ENCODE measurements around the gene OAF. TPM values are rescaled to one million over a fixed set of nuclear protein-coding genes. Genes with fewer than 3 reads are reported as not detected.

Gene OAF
- total RNA-seq, 2 experiments from 2014 or later, result 3.1 to 3.2 TPM

DNA sequence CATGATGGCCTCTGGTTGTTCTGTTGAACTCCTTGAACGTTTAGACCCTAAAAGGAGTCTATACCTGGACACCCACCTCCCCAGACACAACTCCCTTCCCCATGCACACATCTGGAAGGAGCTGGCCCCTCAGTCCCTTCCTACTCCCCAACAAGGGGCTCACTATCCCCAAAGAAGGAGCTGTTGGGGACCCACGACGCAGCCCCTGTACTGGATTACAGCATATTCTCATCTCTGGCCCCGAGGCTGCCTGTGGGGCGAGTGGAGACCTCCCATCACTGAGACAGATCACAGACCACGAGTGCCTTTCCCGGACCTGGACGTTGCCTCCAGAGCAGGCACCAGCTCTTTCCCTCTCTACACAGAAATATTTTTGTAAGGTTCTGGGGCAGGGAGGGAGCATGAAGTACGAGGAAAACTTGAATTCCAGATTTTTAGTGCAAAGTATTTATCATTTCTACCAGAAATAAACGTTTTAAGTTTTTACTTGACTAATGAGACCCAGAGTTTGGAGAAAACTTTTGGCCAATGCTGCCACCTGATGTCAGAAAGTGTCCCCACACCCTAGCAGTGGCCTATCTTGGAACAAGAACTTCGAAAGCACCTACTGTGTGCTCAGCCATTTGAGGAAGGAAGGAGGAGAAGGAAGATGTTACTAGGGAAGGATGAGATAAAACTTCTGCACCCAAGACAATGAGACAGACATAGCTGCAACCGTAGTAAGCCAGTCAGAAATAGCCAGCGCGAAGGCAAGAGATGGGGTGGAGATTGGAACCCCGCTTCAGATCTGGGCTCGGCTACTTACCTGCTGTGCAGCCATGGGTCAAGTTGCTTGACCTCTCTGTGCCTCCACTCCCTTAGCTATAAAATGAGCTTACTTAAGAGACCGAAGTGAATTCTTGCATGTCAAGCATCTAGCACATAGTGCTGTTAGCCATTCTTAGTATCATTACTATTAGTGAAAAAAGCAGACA, 18.9 kb downstream of the OAF start:
- H3K9me3 Mint-ChIP-seq, result no peaks in the 10 kb centered on the region
- DNase-seq, result peak in 4 of 14 experiments; percentile 10 to 47 (median 30)
- H3K27me3 Mint-ChIP-seq, result peaks cover 27% of the 10 kb centered on the region
- no peak overlapping the region for H3K4me3 Mint-ChIP-seq
- Histone ChIP-seq H3K27me3 (ENCODE audit: control insufficient read depth in 1 of 2, insufficient read depth in 2 of 2, low read length in 2 of 2) (peaks cover 6 to 7% of the 10 kb centered on the region in 2 experiments), H3K9me3 (ENCODE audit: control insufficient read depth in 1 of 2, insufficient read depth in 1 of 2, low read length in 2 of 2) (no peaks in the 10 kb centered on the region), H3K27ac (ENCODE audit: low read depth in 1 of 2, low read length in 2 of 2) (no peak overlapping the region), H3K36me3 (ENCODE audit: insufficient read depth, low read length) (no peaks in the 10 kb centered on the region), H3K4me1 (ENCODE audit: insufficient read depth, low read length) (no peaks in the 10 kb centered on the region), H3K4me3 (ENCODE audit: low read length) (no peak overlapping the region)
- CTCF ChIA-PET, result no interaction called here
- intact Hi-C loops (cut with DNase I, micrococcal nuclease), result loop anchor here in 1 of 2 experiments (2.0 to 5.0 kb wide), 2 partner anchors 57 to 562 kb away; no protein-coding TSS in a partner anchor
- H3K27ac Mint-ChIP-seq, result no peak overlapping the region
- no peak for ATAC-seq (ENCODE audit: poor library complexity)
- H3K4me1 Mint-ChIP-seq (ENCODE audit: low read depth), result no peaks in the 10 kb centered on the region
- TF ChIP-seq, protein P1, sequence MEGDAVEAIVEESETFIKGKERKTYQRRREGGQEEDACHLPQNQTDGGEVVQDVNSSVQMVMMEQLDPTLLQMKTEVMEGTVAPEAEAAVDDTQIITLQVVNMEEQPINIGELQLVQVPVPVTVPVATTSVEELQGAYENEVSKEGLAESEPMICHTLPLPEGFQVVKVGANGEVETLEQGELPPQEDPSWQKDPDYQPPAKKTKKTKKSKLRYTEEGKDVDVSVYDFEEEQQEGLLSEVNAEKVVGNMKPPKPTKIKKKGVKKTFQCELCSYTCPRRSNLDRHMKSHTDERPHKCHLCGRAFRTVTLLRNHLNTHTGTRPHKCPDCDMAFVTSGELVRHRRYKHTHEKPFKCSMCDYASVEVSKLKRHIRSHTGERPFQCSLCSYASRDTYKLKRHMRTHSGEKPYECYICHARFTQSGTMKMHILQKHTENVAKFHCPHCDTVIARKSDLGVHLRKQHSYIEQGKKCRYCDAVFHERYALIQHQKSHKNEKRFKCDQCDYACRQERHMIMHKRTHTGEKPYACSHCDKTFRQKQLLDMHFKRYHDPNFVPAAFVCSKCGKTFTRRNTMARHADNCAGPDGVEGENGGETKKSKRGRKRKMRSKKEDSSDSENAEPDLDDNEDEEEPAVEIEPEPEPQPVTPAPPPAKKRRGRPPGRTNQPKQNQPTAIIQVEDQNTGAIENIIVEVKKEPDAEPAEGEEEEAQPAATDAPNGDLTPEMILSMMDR (IDR thresholded peaks at IDR 0.05), result peak; percentile 52
- H3K36me3 Mint-ChIP-seq (ENCODE audit: low read depth), result no peaks in the 10 kb centered on the region
- POLR2A ChIA-PET, result interaction anchor here (0.6 kb wide), 1 partner anchor 185 kb away, joined by 3 read pairs; no protein-coding TSS in a partner anchor

- TF ChIP-seq, protein P1 (IDR thresholded peaks at IDR 0.05), result no peak
- H3K9me3 ChIP-seq (ENCODE audit: control insufficient read depth in 1 of 2, insufficient read depth in 1 of 2, low read length in 2 of 2), result no peaks in the 10 kb centered on the region
- intact Hi-C loops (cut with DNase I, micrococcal nuclease), result loop anchor here in 1 of 2 experiments (5.0 kb wide), 1 partner anchor 563 kb away; no protein-coding TSS in a partner anchor
- H3K9me3 Mint-ChIP-seq, result no peaks in the 10 kb centered on the region
- peaks cover 34% of the 10 kb centered on the region for H3K27me3 Mint-ChIP-seq
- ATAC-seq (ENCODE audit: poor library complexity), result no peak
- no peak overlapping the region for H3K4me3 Mint-ChIP-seq
- no peaks in the 10 kb centered on the region for H3K4me1 ChIP-seq (ENCODE audit: insufficient read depth, low read length)
- DNase-seq, result no peak
- H3K36me3 ChIP-seq (ENCODE audit: insufficient read depth, low read length), result no peaks in the 10 kb centered on the region
- peaks cover 3 to 7% of the 10 kb centered on the region in 2 experiments for H3K27me3 ChIP-seq (ENCODE audit: control insufficient read depth in 1 of 2, insufficient read depth in 2 of 2, low read length in 2 of 2)
- ChIA-PET CTCF (no interaction called here), POLR2A (no interaction called here)
- H3K27ac Mint-ChIP-seq, result no peak overlapping the region
- no peaks in the 10 kb centered on the region for H3K36me3 Mint-ChIP-seq (ENCODE audit: low read depth)
- H3K4me3 ChIP-seq (ENCODE audit: low read length), result no peak overlapping the region
- H3K4me1 Mint-ChIP-seq (ENCODE audit: low read depth), result no peaks in the 10 kb centered on the region
- H3K27ac ChIP-seq (ENCODE audit: low read depth in 1 of 2, low read length in 2 of 2), result no peak overlapping the region
These were observed 19.7 kb downstream of the OAF start for GRCh38 chr11:120230433-120231071.

DNA sequence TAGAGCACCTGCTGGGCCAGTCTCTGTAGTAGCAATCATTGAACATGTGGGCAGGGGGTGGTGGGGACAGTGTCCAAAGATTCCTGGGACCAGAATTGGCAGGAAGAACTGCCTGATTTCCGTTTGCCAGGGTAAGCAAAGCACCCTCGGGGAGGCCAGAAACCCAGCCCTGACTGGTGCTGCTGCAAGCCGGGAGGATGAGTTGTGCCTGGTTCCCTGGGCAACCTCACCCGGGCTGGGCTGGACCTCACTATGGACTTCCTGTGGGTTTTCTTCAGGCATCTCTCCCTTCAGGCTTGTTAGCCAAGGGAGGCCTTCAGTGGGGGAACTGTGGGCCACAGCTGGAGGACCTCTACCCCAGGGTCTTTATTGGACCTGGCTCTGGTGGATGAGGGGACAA, 21.1 kb downstream of the OAF start:
- H3K36me3 ChIP-seq (ENCODE audit: insufficient read depth, low read length), result no peaks in the 10 kb centered on the region
- TF ChIP-seq, protein P1 (IDR thresholded peaks at IDR 0.05), result no peak
- Mint-ChIP-seq H3K9me3 (no peaks in the 10 kb centered on the region), H3K36me3 (ENCODE audit: low read depth) (no peaks in the 10 kb centered on the region), H3K4me3 (no peak overlapping the region), H3K4me1 (ENCODE audit: low read depth) (no peaks in the 10 kb centered on the region), H3K27ac (no peak overlapping the region), H3K27me3 (peaks cover 47% of the 10 kb centered on the region)
- ChIA-PET POLR2A (no interaction called here), CTCF (no interaction called here)
- no peak overlapping the region for H3K4me3 ChIP-seq (ENCODE audit: low read length)
- ATAC-seq (ENCODE audit: poor library complexity) (no peak), DNase-seq (no peak)
- H3K4me1 ChIP-seq (ENCODE audit: insufficient read depth, low read length), result no peaks in the 10 kb centered on the region
- H3K9me3 ChIP-seq (ENCODE audit: control insufficient read depth in 1 of 2, insufficient read depth in 1 of 2, low read length in 2 of 2), result no peaks in the 10 kb centered on the region
- no peak overlapping the region for H3K27ac ChIP-seq (ENCODE audit: low read depth in 1 of 2, low read length in 2 of 2)
- H3K27me3 ChIP-seq (ENCODE audit: control insufficient read depth in 1 of 2, insufficient read depth in 2 of 2, low read length in 2 of 2), result peaks cover 3 to 7% of the 10 kb centered on the region in 2 experiments
- intact Hi-C loops (cut with DNase I, micrococcal nuclease), result loop anchor here in 1 of 2 experiments (5.0 kb wide), 1 partner anchor 565 kb away; no protein-coding TSS in a partner anchor
